Measurements from ENCODE around the gene RERE.

The RERE gene

GRCh38 chr1:8334106-8334851, 483.2 kb downstream of the RERE start:
- ChIA-PET POLR2A (interaction anchor here (0.6 kb wide), 1 partner anchor 316 kb away, joined by 5 read pairs; no protein-coding TSS in a partner anchor), CTCF (interaction anchor here (0.7 to 1.2 kb wide), 3 partner anchors 15 to 360 kb away, joined by 3 to 4 read pairs (median 3); no protein-coding TSS in a partner anchor)
- Histone ChIP-seq H3K27ac (ENCODE audit: extremely low read depth, low read depth, low read length) (no peak overlapping the region), H3K9me3 (ENCODE audit: control insufficient read depth, insufficient read depth, low read depth, low read length) (no peaks in the 10 kb centered on the region), H3K36me3 (ENCODE audit: control insufficient read depth in 2 of 2, insufficient read depth in 1 of 2, low read length in 2 of 2) (no peaks in the 10 kb centered on the region), H3K4me1 (ENCODE audit: control insufficient read depth, insufficient read depth, low read length) (no peaks in the 10 kb centered on the region), H3K4me3 (ENCODE audit: low read depth, low read length) (no peak overlapping the region)
- TF ChIP-seq KLF1 (tag by site-specific recombination; IDR thresholded peaks at IDR 0.05) (no peak), ZNF529 (tag by site-specific recombination; IDR thresholded peaks at IDR 0.05; ENCODE audit: insufficient replicate concordance) (no peak), TSHZ1 (tag by site-specific recombination; IDR thresholded peaks at IDR 0.05; ENCODE audit: borderline replicate concordance) (no peak)

DNA sequence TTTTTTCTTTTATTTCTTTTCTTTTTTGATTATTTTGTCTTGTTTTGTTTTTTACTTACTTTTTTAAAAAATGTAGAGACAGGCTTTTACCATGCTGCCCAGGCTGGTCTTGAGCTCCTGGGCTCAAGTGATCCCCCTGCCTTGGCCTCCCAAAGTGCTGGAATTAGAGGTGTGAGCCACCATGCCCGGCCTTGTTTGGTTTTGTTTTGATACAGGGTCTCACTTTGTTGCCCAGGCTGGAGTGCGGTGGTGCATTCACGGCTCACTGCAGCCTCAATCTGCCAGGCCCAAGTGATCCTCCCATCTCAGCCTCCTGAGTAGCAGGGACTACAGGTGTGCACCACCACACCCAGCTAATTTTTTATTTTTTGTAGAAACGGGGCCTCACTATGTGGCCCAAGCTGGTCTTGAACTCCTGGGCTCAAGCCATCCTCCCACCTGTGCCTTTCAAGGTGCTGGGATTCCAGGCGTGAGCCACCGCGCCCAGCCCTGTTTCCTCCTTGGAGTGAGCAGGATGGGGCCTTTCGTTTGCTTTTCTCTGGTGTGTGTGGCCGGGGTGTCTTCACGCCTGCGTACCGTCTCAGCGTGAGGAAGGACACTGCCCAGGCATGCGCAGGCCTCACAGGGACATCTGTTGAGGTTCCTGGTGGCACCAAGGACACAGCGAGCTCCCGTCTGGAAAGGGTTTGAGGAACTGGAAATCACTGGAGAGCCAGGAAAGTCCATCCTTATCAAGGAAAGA, 484.0 kb downstream of the RERE start:
- TF ChIP-seq ZNF138 (tag by site-specific recombination; IDR thresholded peaks at IDR 0.05; ENCODE audit: borderline replicate concordance) (no peak), ZNF114 (tag by site-specific recombination; IDR thresholded peaks at IDR 0.05) (no peak), ZNF37A (tag by site-specific recombination; IDR thresholded peaks at IDR 0.05) (no peak), ZNF449 (tag by site-specific recombination; IDR thresholded peaks at IDR 0.05) (no peak), ZNF16 (tag by site-specific recombination; IDR thresholded peaks at IDR 0.05; ENCODE audit: low read depth) (no peak), ZNF23 (tag by site-specific recombination; IDR thresholded peaks at IDR 0.05; ENCODE audit: borderline replicate concordance) (no peak), ZNF202 (tag by site-specific recombination; IDR thresholded peaks at IDR 0.05; ENCODE audit: borderline replicate concordance) (no peak)
- TF ChIP-seq, protein P1, sequence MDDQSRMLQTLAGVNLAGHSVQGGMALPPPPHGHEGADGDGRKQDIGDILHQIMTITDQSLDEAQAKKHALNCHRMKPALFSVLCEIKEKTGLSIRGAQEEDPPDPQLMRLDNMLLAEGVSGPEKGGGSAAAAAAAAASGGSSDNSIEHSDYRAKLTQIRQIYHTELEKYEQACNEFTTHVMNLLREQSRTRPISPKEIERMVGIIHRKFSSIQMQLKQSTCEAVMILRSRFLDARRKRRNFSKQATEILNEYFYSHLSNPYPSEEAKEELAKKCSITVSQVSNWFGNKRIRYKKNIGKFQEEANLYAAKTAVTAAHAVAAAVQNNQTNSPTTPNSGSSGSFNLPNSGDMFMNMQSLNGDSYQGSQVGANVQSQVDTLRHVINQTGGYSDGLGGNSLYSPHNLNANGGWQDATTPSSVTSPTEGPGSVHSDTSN (CRISPR knock-in tag; IDR thresholded peaks at IDR 0.05): no peak
- TF ChIP-seq, protein P2, sequence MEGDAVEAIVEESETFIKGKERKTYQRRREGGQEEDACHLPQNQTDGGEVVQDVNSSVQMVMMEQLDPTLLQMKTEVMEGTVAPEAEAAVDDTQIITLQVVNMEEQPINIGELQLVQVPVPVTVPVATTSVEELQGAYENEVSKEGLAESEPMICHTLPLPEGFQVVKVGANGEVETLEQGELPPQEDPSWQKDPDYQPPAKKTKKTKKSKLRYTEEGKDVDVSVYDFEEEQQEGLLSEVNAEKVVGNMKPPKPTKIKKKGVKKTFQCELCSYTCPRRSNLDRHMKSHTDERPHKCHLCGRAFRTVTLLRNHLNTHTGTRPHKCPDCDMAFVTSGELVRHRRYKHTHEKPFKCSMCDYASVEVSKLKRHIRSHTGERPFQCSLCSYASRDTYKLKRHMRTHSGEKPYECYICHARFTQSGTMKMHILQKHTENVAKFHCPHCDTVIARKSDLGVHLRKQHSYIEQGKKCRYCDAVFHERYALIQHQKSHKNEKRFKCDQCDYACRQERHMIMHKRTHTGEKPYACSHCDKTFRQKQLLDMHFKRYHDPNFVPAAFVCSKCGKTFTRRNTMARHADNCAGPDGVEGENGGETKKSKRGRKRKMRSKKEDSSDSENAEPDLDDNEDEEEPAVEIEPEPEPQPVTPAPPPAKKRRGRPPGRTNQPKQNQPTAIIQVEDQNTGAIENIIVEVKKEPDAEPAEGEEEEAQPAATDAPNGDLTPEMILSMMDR (tag by site-specific recombination; IDR thresholded peaks at IDR 0.05): no peak
- Histone ChIP-seq H3K9me3 (ENCODE audit: control insufficient read depth, insufficient read depth, low read depth, low read length) (no peaks in the 10 kb centered on the region), H3K4me3 (ENCODE audit: low read depth, low read length) (no peak overlapping the region), H3K4me1 (ENCODE audit: control insufficient read depth, insufficient read depth, low read length) (no peaks in the 10 kb centered on the region), H3K36me3 (ENCODE audit: control insufficient read depth in 2 of 2, insufficient read depth in 1 of 2, low read length in 2 of 2) (no peaks in the 10 kb centered on the region), H3K27ac (ENCODE audit: extremely low read depth, low read depth, low read length) (no peak overlapping the region)
- ChIA-PET POLR2A (no interaction called here), CTCF (interaction anchor here (0.7 to 1.2 kb wide), 3 partner anchors 16 to 359 kb away, joined by 3 to 4 read pairs (median 3); no protein-coding TSS in a partner anchor)

Data from HEK293 (cell line).